NCI-H1092 (cell line): Measurements from ENCODE around the gene GALNT12.

Experiments used
- DNase-seq: peaks from one replicate; lab custom pipeline; 2025; lab: John Stamatoyannopoulos, UW

Gene GALNT12

DNA sequence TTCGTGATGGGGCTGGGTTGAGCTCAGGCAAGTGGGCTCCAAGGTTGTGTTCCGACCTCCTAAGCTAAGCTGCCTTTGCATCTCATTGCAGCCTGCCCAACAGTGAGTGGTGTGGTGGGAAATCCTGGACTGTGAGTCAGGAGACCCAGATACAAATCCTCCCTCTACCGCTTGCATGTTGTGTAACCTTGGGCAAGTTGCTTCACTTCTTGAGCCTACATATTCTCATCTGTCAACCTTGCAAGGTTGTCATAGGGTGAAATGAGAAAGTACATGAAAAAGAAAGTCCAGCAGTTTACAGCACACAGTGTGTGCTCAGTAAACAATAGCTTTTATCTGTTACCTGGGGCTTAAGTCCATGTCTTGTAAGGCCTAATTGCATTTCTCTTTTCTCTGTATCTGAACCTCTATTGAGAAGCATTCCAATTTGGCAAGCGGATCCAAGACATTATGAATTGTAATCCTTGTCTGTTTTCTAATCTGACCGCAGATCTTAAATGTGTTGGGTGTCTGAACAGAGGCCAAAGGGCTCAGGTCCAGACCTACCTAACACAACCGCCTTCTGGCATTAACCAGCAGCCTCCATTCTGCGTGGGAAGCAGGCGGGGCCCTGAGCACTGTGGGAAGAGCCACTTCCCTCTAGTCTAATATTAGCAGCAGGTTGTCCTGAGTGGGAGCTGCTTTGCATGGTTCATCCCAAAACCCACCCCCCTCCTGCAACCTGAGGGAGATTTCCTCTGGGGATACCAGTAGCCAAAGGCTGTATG, 1.8 kb upstream of the GALNT12 start:
- DNase-seq = no peak

DNA sequence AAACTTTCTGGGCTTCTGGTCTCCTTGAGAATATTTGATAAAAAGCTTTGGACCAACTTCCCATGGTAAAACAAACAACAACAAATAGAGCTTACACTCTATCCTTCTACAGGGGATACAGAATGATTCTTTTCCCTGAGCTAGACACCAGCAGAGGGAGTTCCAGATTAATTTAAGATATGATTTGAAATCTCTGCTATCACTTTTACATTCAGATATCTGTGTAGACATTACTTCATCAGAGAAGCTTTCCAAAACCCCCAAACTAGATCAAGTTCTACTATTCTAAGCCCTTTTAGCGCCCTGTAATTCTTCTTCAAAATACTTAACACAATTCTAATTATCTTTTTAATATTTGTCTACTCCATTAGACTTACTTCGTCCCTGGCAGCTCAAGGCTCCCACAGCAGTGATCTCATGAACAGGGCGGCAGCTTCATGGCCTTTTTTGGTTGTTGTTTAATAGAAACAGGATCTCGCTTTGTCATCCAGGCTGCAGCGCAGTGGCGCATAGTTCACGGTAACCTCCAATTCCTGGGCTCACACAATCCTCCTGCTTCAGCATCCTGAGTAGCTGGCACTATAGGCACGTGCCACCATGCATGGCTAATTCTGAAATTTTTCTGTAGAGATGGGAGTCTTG, 955 bp upstream of the GALNT12 start:
- DNase-seq = no peak

DNA sequence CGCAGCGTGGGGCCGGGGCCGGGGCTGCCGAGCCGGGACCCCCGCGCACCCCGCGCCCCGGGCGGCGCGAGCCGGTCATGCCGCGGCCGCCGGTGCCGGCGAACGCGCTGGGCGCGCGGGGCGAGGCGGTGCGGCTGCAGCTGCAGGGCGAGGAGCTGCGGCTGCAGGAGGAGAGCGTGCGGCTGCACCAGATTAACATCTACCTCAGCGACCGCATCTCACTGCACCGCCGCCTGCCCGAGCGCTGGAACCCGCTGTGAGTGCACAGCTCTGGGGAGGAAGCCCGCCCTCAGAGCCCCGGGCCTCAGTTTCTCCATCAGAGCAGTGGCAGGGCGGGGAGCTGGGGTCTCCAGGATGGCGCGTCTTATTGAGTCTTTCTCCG, 335 bp downstream of the GALNT12 start:
- no peak for DNase-seq

DNA sequence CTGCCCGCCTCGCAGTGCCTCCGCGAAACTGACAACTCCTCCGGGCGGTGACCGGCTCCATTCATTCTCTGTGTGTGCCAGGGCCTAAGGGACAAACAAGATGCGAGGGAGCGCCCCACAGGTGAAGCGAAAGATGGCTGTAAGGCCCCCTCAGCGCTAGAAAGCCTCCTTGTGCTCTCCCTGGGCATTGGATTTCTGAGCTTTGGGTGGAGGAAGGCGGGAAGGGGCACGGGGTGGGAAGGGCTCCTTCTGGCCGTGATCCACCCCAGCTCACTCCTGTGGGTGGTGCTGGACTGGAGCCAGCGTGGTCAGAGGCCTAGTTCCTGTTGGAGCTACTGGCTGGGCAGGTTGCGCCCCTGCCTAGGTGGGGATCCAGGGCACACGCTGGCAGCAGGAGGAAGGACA, 943 bp downstream of the GALNT12 start:
- DNase-seq = peak; percentile 42

DNA sequence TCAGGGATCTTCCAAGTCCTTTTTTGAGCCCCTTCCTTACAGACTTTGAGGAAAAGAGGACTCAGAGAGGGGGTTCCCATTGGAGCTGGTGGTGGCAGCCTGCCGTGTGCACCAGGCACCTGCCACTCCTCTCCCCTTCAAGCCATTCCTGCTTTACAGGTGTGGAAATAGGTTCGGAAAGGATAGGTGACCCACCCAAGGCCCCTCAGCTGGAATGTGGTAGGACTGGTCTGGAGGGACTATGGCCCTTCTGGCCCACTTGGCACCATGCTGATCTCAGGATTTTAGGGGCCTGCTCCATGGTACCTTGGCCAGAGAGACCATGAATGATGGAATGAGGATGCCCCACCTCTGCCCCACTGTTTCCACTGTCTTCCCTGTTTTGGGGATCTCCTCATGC, 1.4 kb downstream of the GALNT12 start:
- DNase-seq = no peak

DNA sequence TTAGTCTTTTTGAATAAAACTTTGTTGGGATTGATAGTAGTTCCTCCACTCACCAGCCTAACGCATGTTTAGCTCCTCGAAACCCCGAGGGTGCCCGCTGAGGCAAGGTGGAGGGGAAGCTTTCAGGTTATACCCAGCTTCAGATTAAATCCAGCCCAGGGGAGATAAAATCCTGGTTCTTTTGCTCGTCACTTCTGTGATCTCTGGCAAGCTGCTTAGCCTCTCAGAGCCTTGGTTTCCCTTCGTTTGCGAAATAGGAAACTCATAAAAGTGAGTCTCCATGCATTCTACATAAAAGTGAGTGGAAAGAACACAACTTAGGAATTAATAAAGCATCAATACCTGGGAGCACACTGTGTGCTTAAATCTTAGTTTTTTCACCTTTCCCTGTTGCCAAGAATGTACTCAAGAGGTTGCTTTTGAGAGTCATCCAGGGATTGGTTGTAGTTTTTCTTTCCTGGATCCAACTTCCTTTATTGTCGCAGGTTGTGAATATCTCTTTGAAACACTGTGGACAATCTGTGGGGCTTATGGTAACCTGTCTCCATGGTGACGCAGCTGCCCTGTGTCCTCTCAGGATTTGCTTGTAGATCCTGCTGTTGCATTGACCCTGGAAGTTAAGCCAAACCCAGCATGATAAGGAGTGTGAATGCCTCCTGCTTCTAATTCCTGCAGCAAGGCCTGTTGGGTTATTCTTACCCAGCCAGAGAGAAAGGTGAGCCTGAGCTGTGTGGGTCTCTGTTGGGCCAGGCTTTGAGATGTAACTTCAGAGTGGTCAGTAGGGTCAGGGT, 2.0 kb downstream of the GALNT12 start:
- DNase-seq = no peak

DNA sequence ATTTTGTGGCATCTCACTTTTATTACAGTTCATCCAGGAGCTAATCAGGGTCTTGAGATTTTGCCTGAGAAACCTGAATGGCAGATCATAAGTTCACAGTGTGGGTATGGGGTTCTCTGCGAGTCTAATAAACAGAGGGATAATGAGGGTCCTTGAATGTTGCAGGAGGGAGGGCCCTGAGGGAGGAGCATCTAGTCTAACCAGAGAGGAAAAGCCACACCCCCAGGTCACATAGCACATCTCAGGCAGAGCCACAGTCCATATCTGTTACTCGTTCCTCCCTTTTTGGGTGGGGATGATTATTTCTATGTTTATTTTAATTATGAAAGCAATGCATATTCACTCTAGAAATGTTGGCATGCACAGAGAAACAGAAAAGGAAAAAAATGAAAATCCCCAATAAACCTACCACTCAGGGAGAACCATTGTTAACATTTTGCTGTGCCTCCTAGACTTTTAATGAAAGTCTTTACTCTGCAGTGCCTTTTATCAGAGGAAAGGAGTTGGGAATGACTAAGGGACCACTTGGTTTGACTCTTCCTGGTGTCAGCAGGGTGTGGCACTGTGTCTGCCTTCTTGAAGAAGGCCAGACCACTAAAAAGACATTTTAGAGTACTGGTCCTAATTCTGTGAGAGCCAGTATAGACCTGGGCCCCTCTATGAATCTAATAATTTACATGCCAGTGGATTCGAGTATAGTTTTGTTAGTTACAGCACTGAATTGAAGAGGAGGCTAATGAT, 2.8 kb downstream of the GALNT12 start:
- DNase-seq = no peak

DNA sequence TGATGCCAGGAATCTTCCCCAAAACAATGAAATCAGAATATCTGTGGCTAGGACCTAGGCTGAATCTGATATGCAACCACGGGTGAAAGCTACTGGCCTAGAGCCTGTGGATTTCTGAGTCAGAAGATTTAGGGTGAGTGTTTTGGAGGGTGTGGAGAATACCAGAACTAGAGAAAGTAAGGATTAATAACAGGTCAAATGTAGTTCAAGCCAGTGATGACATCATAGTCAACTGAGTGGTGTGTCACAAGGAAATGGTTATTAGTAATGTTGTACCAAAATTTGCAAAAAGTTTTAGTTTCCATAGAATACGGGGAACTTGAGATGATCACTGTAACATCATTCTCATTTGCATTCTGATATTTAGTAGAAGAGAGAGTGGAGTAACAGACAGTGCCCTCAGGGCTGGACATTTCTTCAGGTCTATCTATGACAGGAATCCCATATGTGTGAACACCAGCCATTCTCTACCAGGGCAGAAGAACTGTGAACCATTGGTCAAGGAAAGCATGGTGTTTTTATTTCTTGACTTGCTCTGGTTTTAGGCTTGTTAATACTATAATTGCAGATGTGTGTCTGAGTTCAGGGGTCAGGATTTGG, 3.7 kb downstream of the GALNT12 start:
- DNase-seq = no peak

DNA sequence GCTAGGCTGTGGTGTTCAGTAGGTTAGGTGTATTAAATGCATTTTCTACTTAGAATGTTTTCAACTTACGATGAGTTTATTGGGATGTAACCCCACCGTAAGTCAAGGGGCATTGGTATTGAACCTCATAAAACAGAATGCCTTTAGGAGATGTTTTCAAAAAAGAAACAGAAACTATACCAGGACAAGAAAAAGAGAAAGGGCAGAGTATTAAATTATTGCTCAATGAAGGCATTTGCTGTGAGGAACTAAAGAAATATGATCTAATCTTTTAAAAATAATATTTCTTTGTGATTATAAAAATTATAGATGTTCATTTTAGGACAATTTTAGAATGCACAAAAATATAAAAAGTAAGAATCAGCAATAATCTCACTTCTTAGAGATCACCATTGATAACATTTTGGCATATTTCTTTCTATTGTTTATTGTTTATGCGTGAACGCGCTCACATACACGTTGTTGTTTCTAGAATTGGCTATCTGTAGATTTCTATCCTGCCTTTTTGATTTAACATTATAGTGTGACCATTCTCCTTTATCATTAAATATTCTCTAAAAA, 8.0 kb downstream of the GALNT12 start:
- DNase-seq = no peak

DNA sequence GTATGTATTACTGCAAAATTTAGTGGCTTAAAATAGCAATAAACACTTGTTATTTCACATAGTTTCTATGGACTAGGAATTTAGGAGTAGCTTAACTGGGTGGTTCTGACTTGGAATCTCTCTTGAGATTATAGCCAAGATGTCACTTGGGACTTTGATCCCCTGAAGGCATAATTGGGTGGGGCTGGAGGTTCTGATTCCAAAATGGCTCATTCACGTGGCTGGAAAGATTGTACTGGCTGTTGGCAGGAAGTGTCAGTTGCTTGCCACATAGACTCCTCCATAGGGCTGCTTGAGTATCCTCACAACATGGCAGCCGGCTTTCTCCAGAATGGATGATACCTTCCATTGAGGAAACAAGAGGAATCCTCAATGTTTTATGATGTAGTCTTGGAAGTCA, 11.3 kb downstream of the GALNT12 start:
- no peak for DNase-seq

DNA sequence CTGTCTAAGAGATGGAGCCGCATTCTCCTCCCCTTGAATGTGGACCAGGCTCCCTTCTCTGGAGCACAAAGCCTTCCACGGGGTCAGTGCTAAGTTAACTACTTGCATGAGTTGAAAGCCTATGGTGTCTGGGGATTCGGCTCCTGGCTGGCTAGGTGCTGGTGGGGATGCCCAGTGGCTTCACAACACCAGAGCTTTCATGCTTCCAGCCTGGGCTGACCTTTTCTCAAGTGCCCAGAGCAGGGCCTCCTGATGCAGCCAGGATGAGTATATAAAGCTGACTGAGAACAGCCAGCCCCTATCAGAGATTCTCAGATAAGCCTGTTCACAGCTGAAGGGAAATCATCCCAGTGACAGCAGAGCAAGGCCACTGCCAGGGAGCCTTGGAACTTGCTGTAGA, 11.8 kb downstream of the GALNT12 start:
- DNase-seq = no peak

DNA sequence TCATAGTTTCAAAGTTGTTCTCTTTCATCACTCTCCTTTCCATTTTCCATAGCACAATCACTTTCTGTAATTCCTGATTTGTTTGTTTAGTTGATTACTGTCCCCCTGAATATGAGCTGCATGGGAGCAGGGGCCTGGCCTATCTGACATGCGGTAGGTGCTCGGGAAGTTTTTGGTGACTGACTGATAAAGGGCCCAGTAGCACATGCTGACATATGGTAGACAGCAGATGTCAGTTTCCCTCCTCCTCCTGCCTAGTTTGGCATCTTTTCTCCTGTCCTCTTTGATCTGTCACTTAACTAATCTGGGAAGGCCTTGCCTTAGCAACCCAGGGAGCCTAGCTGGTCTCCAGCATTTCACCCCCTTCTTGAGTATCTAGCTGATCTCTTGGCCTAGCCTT, 14.4 kb downstream of the GALNT12 start:
- no peak for DNase-seq

DNA sequence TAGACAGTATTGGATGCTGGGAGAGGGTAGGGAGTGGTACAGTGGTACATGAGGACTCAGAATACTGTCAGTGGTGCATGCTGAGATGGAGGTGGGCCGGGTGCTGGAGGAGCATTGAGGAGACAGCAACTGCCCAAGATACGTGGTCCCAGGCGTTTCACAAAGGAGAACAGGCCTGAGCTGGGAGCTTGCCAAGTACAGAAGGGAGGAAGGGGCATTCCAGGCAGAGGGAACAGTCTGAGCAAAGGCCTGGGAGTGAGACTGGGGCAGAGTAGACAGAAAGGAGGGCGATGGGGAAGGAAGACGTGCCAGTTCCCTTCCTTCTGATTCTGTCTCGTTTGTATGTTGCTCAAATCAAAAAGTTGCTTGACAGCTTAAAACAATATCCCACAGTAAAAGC, 15.2 kb downstream of the GALNT12 start:
- DNase-seq = no peak

DNA sequence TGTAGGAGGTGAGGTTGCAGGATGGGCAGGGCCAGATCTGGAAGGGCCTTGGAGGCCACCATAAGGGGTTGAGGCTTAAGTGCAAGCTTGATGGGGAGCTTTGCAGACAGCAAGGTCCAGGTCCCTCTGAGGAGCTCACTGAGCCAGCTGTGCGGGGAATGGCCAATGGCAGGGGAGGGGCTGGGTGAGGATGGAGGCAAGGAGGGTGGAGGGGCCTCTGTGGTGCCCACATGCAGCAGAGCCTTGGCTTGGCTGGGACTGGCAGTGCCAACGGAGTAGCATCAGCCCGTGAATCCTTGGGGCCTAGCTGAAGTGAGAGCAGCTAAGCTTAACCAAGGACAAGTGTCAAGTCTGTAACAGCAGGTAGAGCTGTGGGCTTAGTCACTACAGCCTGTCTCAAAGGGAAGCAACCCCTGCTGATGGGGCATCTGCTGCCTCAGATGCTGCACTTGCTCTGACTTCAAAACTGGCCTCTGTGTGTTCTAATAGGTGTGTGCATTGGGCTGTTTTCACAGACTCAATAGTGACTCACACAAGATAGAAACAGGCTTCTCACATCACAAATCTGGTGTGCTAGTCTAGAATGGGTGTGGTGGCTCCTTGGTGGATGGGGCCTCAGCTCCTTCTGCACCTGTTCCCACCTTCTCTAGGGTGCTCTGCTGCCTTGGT, 16.3 kb downstream of the GALNT12 start:
- no peak for DNase-seq

DNA sequence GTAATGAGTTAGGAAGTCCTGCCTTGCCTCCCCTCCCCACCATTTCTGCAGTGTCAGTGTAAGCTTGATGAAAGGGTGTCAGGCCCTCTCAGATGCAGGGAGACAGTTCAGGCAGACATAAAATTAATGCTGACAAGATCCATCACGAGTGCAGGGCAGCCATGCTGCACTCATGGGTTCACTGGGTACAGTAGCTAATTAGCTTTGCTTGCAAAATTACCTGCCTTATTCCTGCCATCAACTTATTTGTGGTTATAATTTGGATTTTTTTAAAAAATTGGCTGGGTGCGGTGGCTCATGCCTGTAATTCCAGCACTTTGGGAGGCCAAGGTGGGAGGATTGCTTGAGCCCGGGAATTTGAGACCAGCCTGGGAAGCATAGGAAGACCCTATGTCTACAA, 17.9 kb downstream of the GALNT12 start:
- no peak for DNase-seq

DNA sequence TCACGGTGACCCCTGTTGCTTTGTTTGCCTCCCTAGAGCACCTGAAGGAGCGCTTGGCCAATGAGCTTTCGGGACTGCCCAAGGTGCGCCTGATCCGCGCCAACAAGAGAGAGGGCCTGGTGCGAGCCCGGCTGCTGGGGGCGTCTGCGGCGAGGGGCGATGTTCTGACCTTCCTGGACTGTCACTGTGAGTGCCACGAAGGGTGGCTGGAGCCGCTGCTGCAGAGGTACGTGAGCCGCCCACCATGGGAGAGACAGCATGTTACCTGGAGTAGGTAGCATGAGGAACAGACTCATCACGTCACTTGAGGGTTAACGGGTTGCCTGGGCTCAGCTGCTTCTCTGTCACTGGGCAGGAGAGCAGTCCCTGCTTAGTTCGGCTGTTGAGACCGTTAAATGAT, 19.2 kb downstream of the GALNT12 start:
- DNase-seq = no peak

DNA sequence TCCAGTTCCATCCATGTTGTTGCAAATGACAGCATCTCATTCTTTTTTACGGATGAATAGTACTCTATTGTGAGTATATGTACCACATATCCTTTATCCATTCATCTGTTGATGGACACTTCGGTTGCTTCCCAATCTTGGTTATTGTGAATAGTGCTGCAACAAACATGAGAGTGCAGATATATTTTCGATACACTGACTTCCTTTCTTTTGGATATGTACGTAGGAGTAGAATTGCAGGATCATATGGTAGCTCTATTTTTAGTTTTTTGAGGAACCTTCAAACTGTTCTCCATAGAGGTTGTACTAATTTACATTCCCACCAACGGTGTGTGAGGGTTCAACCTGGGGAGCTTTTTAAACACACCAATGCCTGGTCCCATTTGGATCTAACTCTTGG, 22.3 kb downstream of the GALNT12 start:
- DNase-seq = no peak

DNA sequence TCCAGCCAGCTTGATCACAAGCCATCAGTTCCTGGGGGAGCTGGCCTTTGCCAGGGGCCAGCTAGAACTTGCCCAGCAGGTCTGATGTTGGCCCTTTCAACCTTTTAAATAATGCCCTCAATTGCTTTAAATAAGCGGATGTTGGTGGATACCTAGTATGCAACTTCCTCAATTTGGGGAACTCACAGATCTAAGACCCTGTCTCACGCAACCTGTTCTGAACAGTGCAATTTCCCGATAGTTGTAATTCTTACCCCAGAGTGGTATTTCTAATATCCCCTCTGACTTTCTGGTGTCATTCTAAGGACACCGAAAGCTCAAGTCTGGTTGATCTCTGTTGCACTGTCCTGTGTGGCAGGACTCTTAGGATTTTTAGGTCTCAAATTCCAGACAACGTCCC, 23.1 kb downstream of the GALNT12 start:
- DNase-seq = no peak

DNA sequence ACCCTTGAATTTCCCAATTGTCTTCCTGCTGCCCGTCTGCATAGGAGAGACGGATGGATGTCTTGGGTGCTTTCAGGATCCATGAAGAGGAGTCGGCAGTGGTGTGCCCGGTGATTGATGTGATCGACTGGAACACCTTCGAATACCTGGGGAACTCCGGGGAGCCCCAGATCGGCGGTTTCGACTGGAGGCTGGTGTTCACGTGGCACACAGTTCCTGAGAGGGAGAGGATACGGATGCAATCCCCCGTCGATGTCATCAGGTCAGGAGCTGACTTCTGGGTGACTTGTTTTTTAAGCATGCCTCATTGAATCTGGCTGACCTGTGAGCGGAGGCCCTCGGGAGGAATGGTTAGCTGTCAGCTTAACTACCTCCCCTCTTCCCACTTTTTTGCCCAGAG, 24.2 kb downstream of the GALNT12 start:
- DNase-seq = no peak

DNA sequence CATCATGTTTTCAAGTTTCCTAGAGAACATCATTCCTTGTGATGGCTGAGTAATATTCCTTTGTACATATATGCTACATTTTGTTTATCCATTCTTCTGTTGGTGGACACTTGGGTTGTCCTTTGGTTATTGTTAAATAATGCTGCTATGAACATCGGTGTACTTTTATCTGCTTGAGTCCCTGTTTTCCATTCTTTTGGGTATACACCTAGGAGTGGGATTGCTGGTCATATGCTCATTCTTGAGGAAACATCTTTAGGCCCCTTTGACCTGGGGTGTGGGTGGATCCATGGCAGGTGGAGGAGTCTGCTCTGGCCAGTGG, 25.3 kb downstream of the GALNT12 start:
- no peak for DNase-seq
